ENCODE measurements around the gene DIAPH1. TPM values are rescaled to one million over a fixed set of nuclear protein-coding genes. Genes with fewer than 3 reads are reported as not detected.

Gene DIAPH1
- total RNA-seq, 5 donors from 2014 or later (not counting 1 experiment from before 2014, with no cell fraction given) = 190 to 271 (median 211) TPM

DNA sequence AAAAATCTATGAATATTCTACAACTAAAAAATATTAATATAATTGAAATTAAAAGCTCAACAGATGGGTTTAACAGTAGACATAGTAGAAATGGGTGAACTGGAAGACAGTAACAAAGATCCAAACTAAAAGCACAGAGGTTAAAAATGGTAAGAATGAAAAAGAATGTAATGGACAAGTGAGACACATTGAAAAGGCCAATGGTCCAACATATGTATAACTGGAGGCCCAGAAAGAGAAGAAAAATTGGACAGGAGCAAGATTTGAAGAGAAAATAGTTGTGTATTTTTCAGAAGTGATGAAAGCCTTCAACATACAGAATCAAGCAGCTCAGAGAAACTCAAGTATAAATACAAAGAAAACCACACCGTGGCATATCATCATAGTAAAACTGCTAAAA, 71.3 kb downstream of the DIAPH1 start:
- Mint-ChIP-seq H3K4me1 (peaks cover 34 to 48% (median 42%) of the 10 kb centered on the region in 3 donors), H3K27ac (peak overlapping the region in 1 of 2 donors; percentile 2), H3K9me3 (peaks cover 0 to 15% (median 5%) of the 10 kb centered on the region in 3 donors), H3K4me3 (no peak overlapping the region), H3K36me3 (peaks cover 66% of the 10 kb centered on the region), H3K27me3 (no peaks in the 10 kb centered on the region)
- ATAC-seq (replicated peaks in 1 of 4) = no peak
- Histone ChIP-seq H3K27ac (ENCODE audit: low read length) (no peak overlapping the region), H3K4me1 (ENCODE audit: control insufficient read depth in 1 of 2, extremely low read depth in 1 of 2, insufficient read depth in 2 of 2, low read length in 2 of 2) (peaks cover 0 to 3% of the 10 kb centered on the region in 2 experiments), H3K36me3 (ENCODE audit: control insufficient read depth in 2 of 2, extremely low read depth in 1 of 2, insufficient read depth in 1 of 2, low read length in 1 of 2) (peaks cover 7 to 53% of the 10 kb centered on the region in 2 donors), H3K9me3 (no peaks in the 10 kb centered on the region), H3K4me3 (ENCODE audit: control insufficient read depth in 1 of 2, extremely low read depth in 1 of 2, low read length in 1 of 2) (no peak overlapping the region), H3K27me3 (replicated peaks in 1 of 2; ENCODE audit: control insufficient read depth in 2 of 2, extremely low read depth in 1 of 2, insufficient read depth in 2 of 2, low read length in 1 of 2) (no peaks in the 10 kb centered on the region)
- DNase-seq = no peak
- no CpG with 5 or more reads among the region's 1 CpG for WGBS (ENCODE audit: insufficient coverage)
- CTCF ChIA-PET = interaction anchor here (0.6 to 1.2 kb wide), 8 partner anchors 10 to 219 kb away, joined by 3 to 5 read pairs (median 4); partner anchors contain the start of gene PCDHGA12 (in 1 of the 2)
- POLR2A ChIA-PET = no interaction called here

DNA sequence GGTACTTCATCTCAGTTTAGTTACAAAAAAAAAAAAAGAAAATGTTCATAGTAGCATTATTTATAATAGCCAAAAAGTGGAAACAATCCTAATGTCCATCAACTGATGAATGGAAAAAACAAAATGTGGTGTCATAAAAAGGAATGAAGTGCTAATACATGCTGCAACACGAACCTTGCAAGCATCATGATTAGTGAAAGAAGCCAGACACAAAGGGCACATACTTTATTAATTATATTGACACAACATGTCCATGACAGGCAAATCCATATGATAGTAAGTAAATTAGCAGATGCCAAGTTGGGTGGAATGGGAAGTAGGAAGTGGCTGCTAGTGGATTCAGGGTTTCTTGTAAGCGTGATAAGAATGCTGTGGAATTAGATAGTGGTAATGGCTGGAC, 75.7 kb downstream of the DIAPH1 start:
- whole genome bisulfite sequencing (ENCODE audit: insufficient coverage) = no CpG with 5 or more reads among the region's 2 CpGs
- DNase-seq (no peak), ATAC-seq (replicated peaks in 1 of 4) (no peak)
- Histone ChIP-seq H3K27ac (ENCODE audit: low read length) (no peak overlapping the region), H3K27me3 (replicated peaks in 1 of 2; ENCODE audit: control insufficient read depth in 2 of 2, extremely low read depth in 1 of 2, insufficient read depth in 2 of 2, low read length in 1 of 2) (no peaks in the 10 kb centered on the region), H3K9me3 (no peaks in the 10 kb centered on the region), H3K4me3 (ENCODE audit: control insufficient read depth in 1 of 2, extremely low read depth in 1 of 2, low read length in 1 of 2) (no peak overlapping the region), H3K4me1 (ENCODE audit: control insufficient read depth in 1 of 2, extremely low read depth in 1 of 2, insufficient read depth in 2 of 2, low read length in 2 of 2) (no peaks in the 10 kb centered on the region), H3K36me3 (ENCODE audit: control insufficient read depth in 2 of 2, extremely low read depth in 1 of 2, insufficient read depth in 1 of 2, low read length in 1 of 2) (peaks cover 2 to 46% of the 10 kb centered on the region in 2 donors)
- POLR2A ChIA-PET = no interaction called here
- Mint-ChIP-seq H3K4me3 (no peak overlapping the region), H3K9me3 (peaks cover 0 to 12% (median 5%) of the 10 kb centered on the region in 3 donors), H3K4me1 (peaks cover 19 to 26% (median 20%) of the 10 kb centered on the region in 3 donors), H3K27ac (no peak overlapping the region), H3K27me3 (no peaks in the 10 kb centered on the region), H3K36me3 (peaks cover 52% of the 10 kb centered on the region)
- CTCF ChIA-PET = no interaction called here

DNA sequence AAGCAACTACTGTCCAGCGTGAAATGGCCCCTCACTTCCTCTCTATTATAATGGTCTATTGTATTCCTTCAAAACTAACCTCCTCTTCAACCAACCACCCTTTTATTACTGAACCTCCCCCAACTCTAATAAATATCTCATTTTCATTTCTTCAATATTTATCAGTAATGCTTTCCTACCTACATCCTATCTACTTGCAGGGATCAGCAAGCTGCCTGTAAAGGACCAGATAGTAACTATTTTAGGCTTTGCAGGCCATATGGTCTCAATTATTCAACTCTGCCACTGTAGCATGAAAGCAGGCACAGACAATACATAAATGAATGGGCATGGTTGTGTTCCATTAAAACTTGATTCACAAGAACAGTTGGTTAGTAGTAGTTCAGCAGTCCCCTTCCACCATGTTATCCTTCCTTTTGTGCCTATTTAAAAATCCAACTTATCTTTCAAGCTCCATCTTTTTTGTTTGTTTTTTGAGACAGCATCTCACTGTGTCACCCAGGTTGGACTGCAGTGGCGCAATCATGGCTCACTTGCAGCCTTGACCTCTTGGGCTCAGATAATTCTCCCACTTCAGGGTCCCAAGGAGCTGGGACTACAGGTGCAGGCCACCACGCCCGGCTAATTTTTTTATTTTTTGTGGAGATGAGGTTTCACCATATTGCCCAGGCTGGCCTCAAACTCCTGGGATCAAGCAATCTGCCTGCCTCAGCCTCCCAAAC, 84.1 kb downstream of the DIAPH1 start:
- Mint-ChIP-seq H3K9me3 (no peaks in the 10 kb centered on the region), H3K4me1 (peaks cover 8 to 15% (median 12%) of the 10 kb centered on the region in 3 donors), H3K27me3 (no peaks in the 10 kb centered on the region), H3K36me3 (peaks cover 27% of the 10 kb centered on the region), H3K4me3 (no peak overlapping the region), H3K27ac (peak overlapping the region in 1 of 2 donors; percentile 63)
- peaks cover 9 to 57% of the 10 kb centered on the region in 2 donors for H3K36me3 ChIP-seq (ENCODE audit: control insufficient read depth in 2 of 2, extremely low read depth in 1 of 2, insufficient read depth in 1 of 2, low read length in 1 of 2)
- no peaks in the 10 kb centered on the region for H3K27me3 ChIP-seq (replicated peaks in 1 of 2; ENCODE audit: control insufficient read depth in 2 of 2, extremely low read depth in 1 of 2, insufficient read depth in 2 of 2, low read length in 1 of 2)
- no peaks in the 10 kb centered on the region for H3K4me1 ChIP-seq (ENCODE audit: control insufficient read depth in 1 of 2, extremely low read depth in 1 of 2, insufficient read depth in 2 of 2, low read length in 2 of 2)
- CTCF ChIA-PET = interaction anchor here in 1 of 2 donors (0.7 to 2.8 kb wide), 2 partner anchors 11 to 116 kb away, joined by 8 to 10 read pairs; no protein-coding TSS in a partner anchor
- no peak overlapping the region for H3K27ac ChIP-seq (ENCODE audit: low read length)
- H3K4me3 ChIP-seq (ENCODE audit: control insufficient read depth in 1 of 2, extremely low read depth in 1 of 2, low read length in 1 of 2) = no peak overlapping the region
- H3K9me3 ChIP-seq = no peaks in the 10 kb centered on the region
- no peak for DNase-seq
- no peak for ATAC-seq (replicated peaks in 1 of 4)
- WGBS (ENCODE audit: insufficient coverage) = 100% methylated on average over 2 of the region's 4 CpGs
- POLR2A ChIA-PET = no interaction called here

DNA sequence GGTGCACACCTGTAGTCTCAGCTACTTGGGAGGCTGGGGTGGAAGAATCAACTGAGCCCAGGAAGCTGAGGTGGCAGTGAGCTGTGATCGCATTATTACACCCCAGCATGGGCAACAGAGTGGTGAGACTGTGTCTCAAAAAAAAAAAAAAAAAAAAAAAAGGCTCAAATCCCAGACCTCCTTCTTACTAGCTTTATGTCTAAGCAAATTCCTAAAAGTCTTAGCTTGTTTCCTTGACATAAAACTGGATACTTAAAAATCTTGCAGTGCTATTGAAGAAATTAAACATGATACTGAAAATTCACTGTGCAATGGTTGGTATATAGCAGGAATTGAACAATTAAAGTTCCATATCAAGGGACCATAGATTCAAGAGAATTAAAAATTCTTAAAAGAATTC, 84.9 kb downstream of the DIAPH1 start:
- Mint-ChIP-seq H3K9me3 (no peaks in the 10 kb centered on the region), H3K27me3 (no peaks in the 10 kb centered on the region), H3K4me1 (peaks cover 8 to 13% (median 12%) of the 10 kb centered on the region in 3 donors), H3K4me3 (no peak overlapping the region), H3K36me3 (peaks cover 24% of the 10 kb centered on the region), H3K27ac (peak overlapping the region in 1 of 2 donors; percentile 63)
- no peak for DNase-seq
- H3K4me1 ChIP-seq (ENCODE audit: control insufficient read depth in 1 of 2, extremely low read depth in 1 of 2, insufficient read depth in 2 of 2, low read length in 2 of 2) = no peaks in the 10 kb centered on the region
- ATAC-seq (replicated peaks in 1 of 4) = no peak
- ChIA-PET CTCF (interaction anchor here (0.7 to 2.8 kb wide), 4 partner anchors 10 to 203 kb away, joined by 3 to 10 read pairs (median 6); partner anchors contain the start of gene PCDHGA1 (in 1 of the 2)), POLR2A (no interaction called here)
- WGBS (ENCODE audit: insufficient coverage) = no CpG with 5 or more reads among the region's 1 CpG
- peaks cover 10 to 64% of the 10 kb centered on the region in 2 donors for H3K36me3 ChIP-seq (ENCODE audit: control insufficient read depth in 2 of 2, extremely low read depth in 1 of 2, insufficient read depth in 1 of 2, low read length in 1 of 2)
- H3K4me3 ChIP-seq (ENCODE audit: control insufficient read depth in 1 of 2, extremely low read depth in 1 of 2, low read length in 1 of 2) = no peak overlapping the region
- H3K27me3 ChIP-seq (replicated peaks in 1 of 2; ENCODE audit: control insufficient read depth in 2 of 2, extremely low read depth in 1 of 2, insufficient read depth in 2 of 2, low read length in 1 of 2) = no peaks in the 10 kb centered on the region
- H3K27ac ChIP-seq (ENCODE audit: low read length) = no peak overlapping the region
- no peaks in the 10 kb centered on the region for H3K9me3 ChIP-seq

DNA sequence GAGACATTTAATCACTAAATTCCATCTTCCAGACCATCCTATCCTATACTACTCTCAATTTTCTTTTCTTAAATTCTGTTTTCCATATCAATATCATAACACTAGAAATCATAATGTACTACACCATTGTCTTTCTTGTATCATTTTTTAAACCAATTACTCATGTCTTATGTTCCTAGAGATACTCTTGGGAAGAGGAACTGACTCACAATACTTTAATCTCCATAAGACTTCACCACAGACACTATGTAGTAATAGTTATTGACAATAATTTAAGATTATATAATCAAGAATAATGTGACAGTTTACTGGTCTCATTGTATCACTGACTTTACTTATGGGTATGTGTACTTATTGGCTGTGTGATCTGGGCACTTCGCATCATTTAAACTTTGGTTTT, 86.1 kb downstream of the DIAPH1 start:
- POLR2A ChIA-PET = no interaction called here
- CTCF ChIA-PET = interaction anchor here in 1 of 2 donors (2.8 kb wide), 1 partner anchor 9 kb away, joined by 10 read pairs; no protein-coding TSS in a partner anchor
- H3K27ac ChIP-seq (ENCODE audit: low read length) = no peak overlapping the region

DNA sequence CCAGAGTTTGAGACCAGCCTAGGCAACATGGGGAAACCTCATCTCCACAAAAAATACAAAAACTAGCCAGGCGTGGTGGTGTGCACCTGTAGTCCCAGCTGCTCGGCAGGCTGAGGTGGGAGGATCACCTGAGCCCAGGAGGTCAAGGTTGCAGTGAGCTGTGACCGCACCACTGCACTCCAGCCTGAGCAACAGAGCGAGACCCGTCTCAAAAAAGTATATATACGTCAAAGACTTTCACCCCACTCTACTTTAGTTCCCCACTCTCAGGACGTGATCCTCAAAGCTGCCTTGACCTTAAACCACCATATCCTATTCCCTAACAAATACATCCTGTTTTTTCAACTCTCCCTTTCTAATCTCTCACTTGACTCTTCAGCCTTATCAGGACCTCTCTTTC, 88.9 kb downstream of the DIAPH1 start:
- no peak overlapping the region for H3K4me3 ChIP-seq (ENCODE audit: control insufficient read depth in 1 of 2, extremely low read depth in 1 of 2, low read length in 1 of 2)
- no peak for ATAC-seq (replicated peaks in 1 of 4)
- Mint-ChIP-seq H3K9me3 (no peaks in the 10 kb centered on the region), H3K27me3 (no peaks in the 10 kb centered on the region), H3K36me3 (peaks cover 33% of the 10 kb centered on the region), H3K4me1 (peaks cover 11 to 15% (median 13%) of the 10 kb centered on the region in 3 donors), H3K4me3 (no peak overlapping the region), H3K27ac (no peak overlapping the region)
- H3K4me1 ChIP-seq (ENCODE audit: control insufficient read depth in 1 of 2, extremely low read depth in 1 of 2, insufficient read depth in 2 of 2, low read length in 2 of 2) = no peaks in the 10 kb centered on the region
- DNase-seq = no peak
- no peaks in the 10 kb centered on the region for H3K27me3 ChIP-seq (replicated peaks in 1 of 2; ENCODE audit: control insufficient read depth in 2 of 2, extremely low read depth in 1 of 2, insufficient read depth in 2 of 2, low read length in 1 of 2)
- H3K9me3 ChIP-seq = no peaks in the 10 kb centered on the region
- CTCF ChIA-PET = no interaction called here
- H3K36me3 ChIP-seq (ENCODE audit: control insufficient read depth in 2 of 2, extremely low read depth in 1 of 2, insufficient read depth in 1 of 2, low read length in 1 of 2) = peaks cover 10 to 97% of the 10 kb centered on the region in 2 donors
- WGBS (ENCODE audit: insufficient coverage) = 97% methylated on average over 7 of the region's 7 CpGs
- POLR2A ChIA-PET = no interaction called here
- no peak overlapping the region for H3K27ac ChIP-seq (ENCODE audit: low read length)

More for the DNA sequence above, 86.1 kb downstream of the DIAPH1 start:
- Histone ChIP-seq H3K4me3 (ENCODE audit: control insufficient read depth in 1 of 2, extremely low read depth in 1 of 2, low read length in 1 of 2) (no peak overlapping the region), H3K27me3 (replicated peaks in 1 of 2; ENCODE audit: control insufficient read depth in 2 of 2, extremely low read depth in 1 of 2, insufficient read depth in 2 of 2, low read length in 1 of 2) (no peaks in the 10 kb centered on the region), H3K36me3 (ENCODE audit: control insufficient read depth in 2 of 2, extremely low read depth in 1 of 2, insufficient read depth in 1 of 2, low read length in 1 of 2) (peaks cover 10 to 72% of the 10 kb centered on the region in 2 donors), H3K4me1 (ENCODE audit: control insufficient read depth in 1 of 2, extremely low read depth in 1 of 2, insufficient read depth in 2 of 2, low read length in 2 of 2) (no peaks in the 10 kb centered on the region), H3K9me3 (no peaks in the 10 kb centered on the region)
- no peaks in the 10 kb centered on the region for H3K9me3 Mint-ChIP-seq
- no peaks in the 10 kb centered on the region for H3K27me3 Mint-ChIP-seq
- peaks cover 8 to 13% (median 12%) of the 10 kb centered on the region in 3 donors for H3K4me1 Mint-ChIP-seq
- no peak for DNase-seq
- peaks cover 24% of the 10 kb centered on the region for H3K36me3 Mint-ChIP-seq
- no peak overlapping the region for H3K4me3 Mint-ChIP-seq
- ATAC-seq (replicated peaks in 1 of 4) = no peak
- WGBS (ENCODE audit: insufficient coverage) = no CpG with 5 or more reads among the region's 1 CpG
- no peak overlapping the region for H3K27ac Mint-ChIP-seq

Measured in T-cell (primary cell).